Upper lobe of left lung (tissue), 6 donors: ENCODE data around the gene ZDHHC11B. TPM values are rescaled to one million over a fixed set of nuclear protein-coding genes. Genes with fewer than 3 reads are reported as not detected.

ENCODE experiments used
- ATAC-seq, 2 donors: fragments of 200-7000 bp; cut with Tn5 transposase; one replicate each; pipeline ENCODE4 v1.9.1; 2022; ENCODE audit warnings: mild to moderate bottlenecking in 2 of 2, moderate library complexity in 2 of 2; ENCODE audit not compliant: low FRiP score in 2 of 2
- DNase-seq, 2 donors: peaks; one replicate each; pipeline ENCODE4 v3.0.0-alpha.2; 2019 to 2020
- H3K27ac ChIP-seq, 4 donors: fragments of 200-600 bp; sonication (generic); one replicate each; pipeline ENCODE4 v1.5.1; 2016 to 2019
- H3K27me3 ChIP-seq, 4 donors: fragments of 200-600 bp; sonication (generic); one replicate each; pipeline ENCODE4 v1.5.1; 2017 to 2019
- H3K36me3 ChIP-seq, 4 donors: fragments of 200-600 bp; sonication (generic); one replicate each; pipeline ENCODE4 v1.5.1; 2016 to 2019
- H3K4me1 ChIP-seq, 4 donors: fragments of 200-600 bp; sonication (generic); one replicate each; pipeline ENCODE4 v1.5.1; 2018 to 2019
- H3K4me3 ChIP-seq, 4 donors: fragments of 200-600 bp; sonication (generic); one replicate each; pipeline ENCODE4 v1.5.1; 2017 to 2019; ENCODE audit warnings: mild to moderate bottlenecking in 2 of 4, moderate library complexity in 1 of 4
- H3K9me3 ChIP-seq, 4 donors: fragments of 200-600 bp; sonication (generic); one replicate each; pipeline ENCODE4 v1.5.1; 2018 to 2019
- EP300 ChIP-seq, 4 donors: sonication (generic); formaldehyde crosslinking; IDR thresholded peaks; one replicate each; pipeline ENCODE4 v1.5.1; 2017; ENCODE audit warnings: antibody characterized with exemption in 4 of 4, control low read depth in 2 of 4
- POLR2A ChIP-seq, 4 donors: fragments of 450-650 bp; IDR thresholded peaks; one replicate each; pipeline ENCODE4 v1.5.1; 2016 to 2017; ENCODE audit warnings: antibody characterized with exemption in 4 of 4, mild to moderate bottlenecking in 2 of 4
- POLR2AphosphoS5 ChIP-seq, 2 donors: sonication (generic); formaldehyde crosslinking; IDR thresholded peaks; one replicate each; pipeline ENCODE4 v1.5.1; 2017; ENCODE audit warnings: antibody characterized with exemption in 2 of 2
- WGBS, 2 donors: methylation state at CpG; one replicate each; pipeline ENCODE4 v1.1.5; 2017 to 2018; 5-methylcytosine and 5-hydroxymethylcytosine counted together
- total RNA-seq, 6 donors: library from RNA; depleted of rRNA in 4 of 6; stranded (reverse); fragments of >200 nt in 4 of 6; gene quantifications; one replicate each; pipeline versions ENCODE4 v1.1.0 to v1.2.1, GENCODE V29; 2016 to 2021
- TF ChIP-seq, protein P1 (sequence below), 6 experiments: fragments of 450-650 bp in 4 of 6; fragments of 200-600 bp in 2 of 6; sonication (generic) in 2 of 6; IDR thresholded peaks; one replicate each; pipeline ENCODE4 v1.5.1; 2016 to 2019; ENCODE audit warnings: antibody characterized with exemption in 6 of 6
- donor health status: DM: no; HTN: no; CAD: no; lungs with moderate emphysema.
- donor health status: DM: no; HTN: yes; CAD: no; lungs with severe emphysema.

The ZDHHC11B gene
- total RNA-seq, 6 donors from 2014 or later: 7.4 to 40.8 (median 13.1) TPM

DNA sequence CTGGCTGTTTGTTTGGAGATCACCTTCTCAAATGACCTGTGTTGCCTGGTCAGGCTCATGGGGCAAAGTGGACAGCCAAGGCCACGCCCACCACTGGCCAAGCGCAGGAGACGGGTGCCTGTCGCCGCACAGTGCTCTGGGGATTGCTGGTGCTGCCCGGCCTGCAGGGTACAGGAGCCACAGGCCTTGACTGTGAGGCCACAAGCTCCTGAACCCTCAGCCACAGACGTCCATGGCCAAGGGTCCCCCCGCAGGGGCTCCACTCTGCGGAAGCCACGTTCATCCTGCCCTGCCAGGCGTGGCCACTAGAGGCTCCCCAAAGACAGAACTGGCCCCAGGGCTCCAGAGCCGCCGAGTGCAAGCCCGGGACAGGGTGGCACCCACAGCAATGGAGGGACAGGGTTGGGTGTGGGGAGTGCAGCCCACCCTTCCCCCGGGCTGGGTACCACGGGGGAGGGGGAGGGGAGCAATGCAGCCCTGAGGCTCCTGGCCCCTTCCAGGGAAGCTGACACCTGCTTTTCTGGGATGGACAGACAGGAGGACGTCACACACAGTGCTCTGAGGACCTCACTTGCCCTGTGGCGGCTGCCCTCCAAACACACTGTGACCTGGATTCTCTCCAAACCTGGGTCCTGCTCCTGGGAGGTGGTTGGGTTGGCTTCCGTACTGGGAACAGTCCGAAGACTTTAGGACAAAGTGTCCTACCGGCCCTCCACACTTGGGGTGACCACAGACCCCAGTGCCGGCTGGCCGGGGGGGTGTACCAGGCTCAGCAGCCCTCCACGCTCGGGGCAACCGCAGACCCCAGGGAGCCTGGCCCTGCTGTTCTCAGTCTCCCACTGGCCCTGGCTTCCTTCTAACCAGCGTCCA is 112.8 kb downstream of the ZDHHC11B start:
- peak overlapping the region in 1 of 4 donors; percentile 41 for H3K27ac ChIP-seq
- ATAC-seq: peak; percentile 82 to 86

DNA sequence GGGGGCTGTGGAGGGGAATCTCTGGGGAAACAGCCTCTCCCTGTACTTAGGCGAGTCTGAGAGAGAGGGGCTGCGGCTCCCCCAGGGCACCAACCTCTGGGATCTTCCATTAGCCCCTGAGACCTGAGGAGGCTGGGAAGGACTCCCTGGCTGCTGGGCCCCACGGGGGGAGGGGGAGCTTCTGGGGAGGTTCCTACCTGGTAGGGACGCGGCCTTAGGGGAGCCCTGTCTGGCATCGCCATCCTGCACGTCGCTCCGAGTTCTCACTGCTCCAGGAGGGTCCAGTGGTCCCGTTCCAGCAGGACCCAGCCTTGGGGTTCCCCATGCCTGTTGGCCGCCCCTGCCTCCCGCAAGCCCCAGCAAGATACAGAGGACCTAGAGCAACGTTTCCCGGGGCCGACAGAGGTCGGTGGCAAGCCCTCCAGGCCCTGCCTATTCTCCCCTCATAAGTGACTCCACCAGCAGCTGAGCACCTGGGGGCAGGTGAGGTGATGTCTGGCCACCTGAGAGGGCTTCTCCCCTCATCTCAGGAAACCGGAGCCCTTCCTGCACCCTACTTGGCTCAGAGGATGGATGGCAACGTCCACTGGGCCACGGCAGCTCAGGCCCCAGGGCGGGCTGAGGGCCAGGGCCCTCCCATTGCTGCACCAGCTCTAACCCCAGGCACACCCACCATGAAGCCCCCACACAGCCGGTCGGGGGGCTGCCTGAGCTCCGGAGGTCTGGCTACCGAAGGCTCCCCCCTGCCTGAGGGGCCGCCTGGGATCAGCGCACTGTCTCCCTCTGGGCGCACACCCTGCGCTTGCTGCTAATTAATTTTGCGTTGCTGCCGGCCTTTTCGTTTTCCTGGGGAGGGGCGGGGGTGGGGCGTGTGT is 113.9 kb downstream of the ZDHHC11B start:
- H3K4me3 ChIP-seq: no peak overlapping the region
- H3K9me3 ChIP-seq: no peaks in the 10 kb centered on the region
- ATAC-seq (no peak), DNase-seq (peak; percentile 19 to 73)
- TF ChIP-seq POLR2AphosphoS5 (IDR thresholded peaks at IDR 0.05): no peak
- H3K27me3 ChIP-seq: no peaks in the 10 kb centered on the region
- WGBS, 2 donors: 74 to 77% methylated on average over 14 to 31 of the region's 33 CpGs
- peaks cover 23 to 36% (median 32%) of the 10 kb centered on the region in 4 donors for H3K4me1 ChIP-seq
- peaks cover 0 to 12% (median 4%) of the 10 kb centered on the region in 4 donors for H3K36me3 ChIP-seq
- H3K27ac ChIP-seq: no peak overlapping the region

More for the DNA sequence above, 112.8 kb downstream of the ZDHHC11B start:
- Histone ChIP-seq H3K4me1 (peaks cover 23 to 36% (median 32%) of the 10 kb centered on the region in 4 donors), H3K4me3 (peak overlapping the region in 1 of 4 donors; percentile 27), H3K36me3 (peaks cover 0 to 4% (median 0%) of the 10 kb centered on the region in 4 donors), H3K27me3 (no peaks in the 10 kb centered on the region), H3K9me3 (no peaks in the 10 kb centered on the region)
- WGBS, 2 donors: 20 to 30% methylated on average over 2 to 21 of the region's 27 CpGs
- peak; percentile 65 to 89 for DNase-seq
- no peak for TF ChIP-seq POLR2A (IDR thresholded peaks at IDR 0.05)
- TF ChIP-seq, protein P1, sequence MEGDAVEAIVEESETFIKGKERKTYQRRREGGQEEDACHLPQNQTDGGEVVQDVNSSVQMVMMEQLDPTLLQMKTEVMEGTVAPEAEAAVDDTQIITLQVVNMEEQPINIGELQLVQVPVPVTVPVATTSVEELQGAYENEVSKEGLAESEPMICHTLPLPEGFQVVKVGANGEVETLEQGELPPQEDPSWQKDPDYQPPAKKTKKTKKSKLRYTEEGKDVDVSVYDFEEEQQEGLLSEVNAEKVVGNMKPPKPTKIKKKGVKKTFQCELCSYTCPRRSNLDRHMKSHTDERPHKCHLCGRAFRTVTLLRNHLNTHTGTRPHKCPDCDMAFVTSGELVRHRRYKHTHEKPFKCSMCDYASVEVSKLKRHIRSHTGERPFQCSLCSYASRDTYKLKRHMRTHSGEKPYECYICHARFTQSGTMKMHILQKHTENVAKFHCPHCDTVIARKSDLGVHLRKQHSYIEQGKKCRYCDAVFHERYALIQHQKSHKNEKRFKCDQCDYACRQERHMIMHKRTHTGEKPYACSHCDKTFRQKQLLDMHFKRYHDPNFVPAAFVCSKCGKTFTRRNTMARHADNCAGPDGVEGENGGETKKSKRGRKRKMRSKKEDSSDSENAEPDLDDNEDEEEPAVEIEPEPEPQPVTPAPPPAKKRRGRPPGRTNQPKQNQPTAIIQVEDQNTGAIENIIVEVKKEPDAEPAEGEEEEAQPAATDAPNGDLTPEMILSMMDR (IDR thresholded peaks at IDR 0.05): peak; percentile 87 to 97 (median 92)

DNA sequence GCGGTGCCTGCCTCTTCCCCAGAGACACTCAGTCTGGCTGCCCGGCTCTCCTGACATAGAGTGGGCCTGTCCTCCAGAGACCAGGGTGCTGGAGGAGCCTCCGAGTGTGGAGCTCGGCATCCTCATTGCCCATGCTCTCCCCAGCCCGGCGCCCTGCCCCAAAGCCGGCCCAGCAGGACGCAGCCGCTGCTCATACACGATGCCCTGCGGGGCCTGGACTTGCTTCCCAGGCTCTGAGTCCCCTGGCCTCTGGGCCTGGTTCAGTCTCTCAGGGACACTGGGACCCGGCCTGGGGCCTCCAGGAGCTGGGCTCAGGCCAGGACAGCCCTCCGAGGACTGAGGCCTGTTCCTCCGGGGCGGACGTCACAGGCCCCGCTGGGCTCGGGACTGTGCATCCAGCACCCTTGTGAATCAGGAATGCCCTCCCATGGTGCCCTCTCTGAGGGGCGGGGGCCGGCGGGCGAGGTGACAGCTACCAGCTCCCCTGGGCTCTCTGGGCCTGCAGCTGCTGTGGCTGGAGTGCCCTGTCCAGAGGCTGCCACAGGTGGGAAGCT is 114.6 kb downstream of the ZDHHC11B start:
- Histone ChIP-seq H3K4me1 (peaks cover 23 to 36% (median 32%) of the 10 kb centered on the region in 4 donors), H3K36me3 (peaks cover 0 to 17% (median 7%) of the 10 kb centered on the region in 4 donors), H3K27me3 (no peaks in the 10 kb centered on the region), H3K9me3 (no peaks in the 10 kb centered on the region), H3K27ac (no peak overlapping the region), H3K4me3 (no peak overlapping the region)
- ATAC-seq: no peak
- 95 to 100% methylated on average over 2 to 4 of the region's 22 CpGs for WGBS, 2 donors
- DNase-seq: peak in 1 of 2 donors; percentile 86
- TF ChIP-seq POLR2A (IDR thresholded peaks at IDR 0.05): no peak

DNA sequence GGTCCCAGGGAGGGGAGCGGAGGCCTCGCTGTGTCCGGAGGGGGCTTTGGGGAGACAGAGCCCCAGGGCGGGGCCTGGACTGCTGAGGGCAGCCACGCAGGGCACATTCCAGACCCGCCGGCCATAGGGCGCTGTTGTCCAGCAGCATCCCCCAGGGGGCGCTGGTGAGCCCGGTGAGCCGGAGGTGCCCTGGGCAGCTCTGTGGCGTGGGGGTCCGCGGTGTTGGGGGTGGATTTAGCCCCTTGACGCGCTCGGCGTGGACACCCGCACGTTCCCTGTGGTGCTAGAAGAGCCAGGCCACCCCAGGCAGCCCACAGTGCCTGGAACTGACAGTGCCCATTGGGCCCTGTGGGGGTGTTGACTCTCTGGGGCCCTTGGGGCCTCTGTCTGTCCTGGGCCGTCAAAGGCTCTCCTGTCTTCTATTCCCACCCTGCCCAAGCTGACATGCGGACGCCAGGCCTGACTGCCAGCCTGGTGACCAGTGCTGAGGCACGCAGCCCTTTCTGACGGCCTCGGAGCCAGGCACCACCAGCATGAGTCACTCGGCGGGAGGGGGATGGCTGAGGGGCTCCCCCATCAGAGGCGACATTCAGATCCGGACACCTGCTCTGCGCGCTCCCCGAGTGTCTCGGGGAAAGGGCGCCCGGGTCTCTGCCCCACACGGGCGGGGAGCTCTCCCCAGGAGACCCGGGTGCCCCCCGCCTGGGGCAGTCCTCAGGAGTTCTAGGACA is 115.3 kb downstream of the ZDHHC11B start:
- 70 to 74% methylated on average over 14 to 40 of the region's 40 CpGs for WGBS, 2 donors
- Histone ChIP-seq H3K27ac (no peak overlapping the region), H3K9me3 (no peaks in the 10 kb centered on the region), H3K36me3 (peaks cover 0 to 24% (median 13%) of the 10 kb centered on the region in 4 donors), H3K27me3 (no peaks in the 10 kb centered on the region), H3K4me3 (no peak overlapping the region), H3K4me1 (peaks cover 23 to 33% (median 30%) of the 10 kb centered on the region in 4 donors)
- TF ChIP-seq, protein P1 (IDR thresholded peaks at IDR 0.05): peak; percentile 66 to 84 (median 75)
- TF ChIP-seq EP300 (IDR thresholded peaks at IDR 0.05): no peak
- peak; percentile 23 to 77 for DNase-seq
- peak in 1 of 2 donors; percentile 13 for ATAC-seq

DNA sequence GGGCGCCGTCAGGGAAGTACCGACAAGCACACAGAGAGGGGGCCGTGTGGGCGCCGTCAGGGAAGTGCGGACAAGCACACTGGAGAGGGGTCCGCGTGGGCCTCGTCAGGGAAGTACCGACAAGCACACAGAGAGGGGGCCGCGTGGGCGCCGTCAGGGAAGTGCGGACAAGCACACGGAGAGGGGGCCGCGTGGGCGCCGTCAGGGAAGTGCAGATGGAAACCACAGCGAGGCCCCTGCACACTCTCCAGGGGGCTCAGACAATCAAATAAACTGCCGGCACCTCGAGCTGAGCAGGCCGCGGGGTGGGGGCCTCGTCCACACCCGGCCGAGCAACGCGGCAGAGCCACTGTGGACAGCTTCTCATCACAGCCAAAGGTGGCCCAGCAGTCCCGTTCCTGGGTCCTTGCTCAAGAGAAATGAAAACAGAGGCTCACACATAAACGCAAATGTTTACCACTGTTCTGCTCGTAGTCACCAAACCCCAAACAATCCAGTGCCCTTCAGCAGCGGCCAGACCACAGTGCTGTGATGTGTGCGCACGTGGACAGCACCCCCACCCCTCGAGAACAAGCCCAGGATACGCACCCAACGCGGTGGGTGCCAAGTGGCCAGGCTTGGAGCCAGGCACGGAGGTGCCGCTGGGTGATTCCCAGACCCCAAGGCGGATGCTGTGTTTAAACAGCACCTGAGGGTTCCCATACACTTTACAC is 116.1 kb downstream of the ZDHHC11B start:
- ATAC-seq (no peak), DNase-seq (peak in 1 of 2 donors; percentile 75)
- TF ChIP-seq POLR2A (IDR thresholded peaks at IDR 0.05): no peak
- TF ChIP-seq POLR2AphosphoS5 (IDR thresholded peaks at IDR 0.05): no peak
- TF ChIP-seq, protein P1 (IDR thresholded peaks at IDR 0.05): no peak
- no peak overlapping the region for H3K4me3 ChIP-seq
- H3K27me3 ChIP-seq: no peaks in the 10 kb centered on the region
- peaks cover 17 to 25% (median 23%) of the 10 kb centered on the region in 4 donors for H3K4me1 ChIP-seq
- WGBS, 2 donors: 89% methylated on average over 30 to 35 of the region's 44 CpGs
- H3K9me3 ChIP-seq: no peaks in the 10 kb centered on the region
- peaks cover 0 to 32% (median 21%) of the 10 kb centered on the region in 4 donors for H3K36me3 ChIP-seq
- no peak overlapping the region for H3K27ac ChIP-seq
